Activated naive CD4-positive, alpha-beta T cell treated with anti-CD3 and anti-CD28 coated beads for 36 hours (primary cell): ENCODE measurements around the gene HAUS8. TPM values are rescaled to one million over a fixed set of nuclear protein-coding genes. Genes with fewer than 3 reads are reported as not detected.

Experiments
- CTCF ChIA-PET: fragments of 350-600 bp; sonication (Branson Sonifier 250); formaldehyde crosslinking; loops from one replicate; lab custom pipeline; 2021; ENCODE audit warnings: antibody characterized with exemption; lab: Charles Lee
- DNase-seq: peaks from one replicate; pipeline ENCODE4 v3.0.0-alpha.2; 2020
- H3K27ac Mint-ChIP-seq: one replicate; pipeline ENCODE4 v1.8.0; 2021; ENCODE audit warnings: mild to moderate bottlenecking, mixed read lengths
- H3K27me3 Mint-ChIP-seq: one replicate; pipeline ENCODE4 v1.8.0; 2021; ENCODE audit warnings: low read depth, mixed read lengths
- H3K36me3 Mint-ChIP-seq: one replicate; pipeline ENCODE4 v1.8.0; 2021; ENCODE audit warnings: low read depth, mixed read lengths
- H3K4me1 Mint-ChIP-seq: one replicate; pipeline ENCODE4 v1.8.0; 2021; ENCODE audit warnings: low read depth, mixed read lengths
- H3K4me3 Mint-ChIP-seq: one replicate; pipeline ENCODE4 v1.8.0; 2021; ENCODE audit warnings: mild to moderate bottlenecking, moderate library complexity, mixed read lengths
- H3K9me3 Mint-ChIP-seq: one replicate; pipeline ENCODE4 v1.8.0; 2021; ENCODE audit warnings: mixed read lengths
- intact Hi-C: fragments of 100-400 bp; cut with micrococcal nuclease; formaldehyde crosslinking; loops from one replicate; pipeline ENCODE4 v1.15.1; 2023
- total RNA-seq, 2 experiments: library from RNA; stranded (reverse); gene quantifications; one replicate each; pipeline ENCODE4 v1.2.3, GENCODE V29; 2021

The HAUS8 gene
- total RNA-seq, 2 experiments from 2014 or later = 47.3 to 48.8 TPM

DNA sequence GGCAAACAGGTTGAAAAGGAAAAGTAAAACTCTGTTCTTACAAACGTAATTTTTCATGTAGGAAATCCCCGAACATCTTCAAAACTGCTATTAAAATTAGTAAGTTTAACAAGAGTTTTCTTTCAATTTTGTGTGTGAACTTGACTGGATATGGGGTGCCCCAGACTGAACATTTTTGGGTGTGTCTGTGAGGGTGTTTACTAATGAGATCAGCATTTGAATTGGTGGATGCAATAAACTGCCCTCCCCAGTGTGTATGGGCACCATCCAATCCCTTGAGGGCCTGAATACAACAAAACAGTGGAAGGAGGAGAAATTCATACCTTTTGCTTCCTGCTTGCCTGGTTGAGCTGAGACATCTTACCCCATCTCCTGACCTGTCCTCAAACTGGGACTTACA is 11.8 kb downstream of the HAUS8 start:
- peaks cover 42% of the 10 kb centered on the region for H3K4me1 Mint-ChIP-seq
- no peak overlapping the region for H3K4me3 Mint-ChIP-seq
- CTCF ChIA-PET = interaction anchor here (0.7 kb wide), 1 partner anchor 192 kb away, joined by 3 read pairs; no protein-coding TSS in a partner anchor
- H3K27me3 Mint-ChIP-seq = no peaks in the 10 kb centered on the region
- no peak overlapping the region for H3K27ac Mint-ChIP-seq
- DNase-seq = no peak
- peaks cover 52% of the 10 kb centered on the region for H3K36me3 Mint-ChIP-seq
- no peaks in the 10 kb centered on the region for H3K9me3 Mint-ChIP-seq
- intact Hi-C loops = no loop called here

- no peaks in the 10 kb centered on the region for H3K9me3 Mint-ChIP-seq
- intact Hi-C loops = no loop called here
Measured at GRCh38 chr19:17061691-17062090, 13.6 kb downstream of the HAUS8 start.

DNA sequence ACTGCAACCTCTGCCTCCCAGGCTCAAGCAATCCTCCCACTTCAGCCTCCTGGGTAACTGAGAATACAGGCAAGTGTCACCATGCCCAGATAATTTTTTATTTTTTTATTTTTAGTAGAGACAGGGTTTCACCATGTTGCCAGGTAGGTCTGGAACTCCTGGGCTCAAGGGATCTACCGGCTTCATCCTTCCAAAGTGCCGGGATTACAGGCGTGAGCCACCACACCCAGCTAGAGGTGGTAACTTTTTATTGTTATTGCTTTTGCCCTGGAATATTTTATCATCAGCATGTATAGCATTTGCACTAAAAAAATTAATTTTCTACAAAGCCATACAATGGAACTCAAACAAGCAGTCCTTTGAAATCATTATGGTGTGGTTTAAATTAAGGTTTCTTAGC is 14.0 kb downstream of the HAUS8 start:
- Mint-ChIP-seq H3K36me3 (peaks cover 49% of the 10 kb centered on the region), H3K27ac (no peak overlapping the region)

More at GRCh38 chr19:17061691-17062090, 13.6 kb downstream of the HAUS8 start:
- H3K36me3 Mint-ChIP-seq = peaks cover 51% of the 10 kb centered on the region
- H3K27me3 Mint-ChIP-seq = no peaks in the 10 kb centered on the region
- H3K4me1 Mint-ChIP-seq = peaks cover 36% of the 10 kb centered on the region
- no peak for DNase-seq
- no peak overlapping the region for H3K4me3 Mint-ChIP-seq
- CTCF ChIA-PET = no interaction called here
- no peak overlapping the region for H3K27ac Mint-ChIP-seq

DNA sequence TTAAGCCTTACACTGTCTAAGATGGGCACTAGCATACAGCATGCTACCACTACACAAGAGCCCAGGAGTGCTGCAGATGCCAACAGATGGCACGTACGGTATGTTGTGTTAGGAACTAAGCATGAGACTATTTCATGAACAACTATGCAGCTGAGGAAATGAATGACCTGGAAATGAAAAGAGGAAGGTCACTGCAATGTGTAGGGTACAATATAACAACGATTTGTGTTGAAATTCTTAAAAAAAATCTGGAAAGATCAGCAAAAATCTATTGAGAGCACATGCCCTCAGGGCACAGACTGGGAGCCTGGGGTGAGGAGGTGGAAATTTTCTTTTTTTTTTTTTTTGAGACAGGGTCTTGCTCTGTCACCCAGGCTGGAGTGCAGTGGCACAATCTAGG is 14.4 kb downstream of the HAUS8 start:
- no peak for DNase-seq
- intact Hi-C loops = no loop called here
- Mint-ChIP-seq H3K4me3 (no peak overlapping the region), H3K36me3 (peaks cover 50% of the 10 kb centered on the region), H3K27me3 (no peaks in the 10 kb centered on the region), H3K9me3 (no peaks in the 10 kb centered on the region), H3K27ac (no peak overlapping the region), H3K4me1 (peaks cover 27% of the 10 kb centered on the region)
- CTCF ChIA-PET = interaction anchor here (0.6 kb wide), 1 partner anchor 12 kb away, joined by 3 read pairs; no protein-coding TSS in a partner anchor

More for the DNA sequence above, 14.0 kb downstream of the HAUS8 start:
- Mint-ChIP-seq H3K9me3 (no peaks in the 10 kb centered on the region), H3K4me1 (peaks cover 31% of the 10 kb centered on the region), H3K27me3 (no peaks in the 10 kb centered on the region), H3K4me3 (no peak overlapping the region)
- DNase-seq = no peak
- CTCF ChIA-PET = interaction anchor here (0.6 kb wide), 1 partner anchor 13 kb away, joined by 3 read pairs; no protein-coding TSS in a partner anchor
- intact Hi-C loops = no loop called here

- H3K27me3 Mint-ChIP-seq = no peaks in the 10 kb centered on the region
- no peak for DNase-seq
- intact Hi-C loops = no loop called here
- peaks cover 5% of the 10 kb centered on the region for H3K4me1 Mint-ChIP-seq
- H3K9me3 Mint-ChIP-seq = no peaks in the 10 kb centered on the region
- H3K27ac Mint-ChIP-seq = no peak overlapping the region
- H3K4me3 Mint-ChIP-seq = no peak overlapping the region
- CTCF ChIA-PET = no interaction called here
- peaks cover 41% of the 10 kb centered on the region for H3K36me3 Mint-ChIP-seq
Measured at GRCh38 chr19:17058236-17058635, 17.0 kb downstream of the HAUS8 start.

DNA sequence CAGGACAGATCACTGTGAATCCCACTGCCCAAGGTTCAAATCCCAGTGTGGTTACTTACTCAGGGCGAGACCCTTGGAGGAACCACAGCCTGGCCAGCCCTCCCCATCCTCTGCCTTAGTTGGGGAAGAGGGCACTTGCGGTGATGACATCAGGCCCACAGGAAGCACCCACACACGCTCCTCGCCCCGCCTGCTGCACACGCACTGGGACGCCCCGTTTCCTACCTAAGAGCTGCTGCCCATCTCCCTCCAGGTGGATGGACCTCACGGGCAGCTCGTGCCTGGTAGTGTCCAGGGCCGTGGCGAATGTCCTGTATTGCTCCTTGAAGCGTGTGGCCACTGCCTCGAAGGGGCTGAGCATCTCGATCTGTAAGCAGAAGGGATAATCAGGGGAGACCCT is 19.6 kb downstream of the HAUS8 start:
- Mint-ChIP-seq H3K9me3 (no peaks in the 10 kb centered on the region), H3K4me1 (no peaks in the 10 kb centered on the region), H3K36me3 (peaks cover 43% of the 10 kb centered on the region), H3K4me3 (no peak overlapping the region), H3K27ac (no peak overlapping the region), H3K27me3 (no peaks in the 10 kb centered on the region)
- no peak for DNase-seq
- CTCF ChIA-PET = no interaction called here
- intact Hi-C loops = no loop called here

- Mint-ChIP-seq H3K36me3 (peaks cover 47% of the 10 kb centered on the region), H3K9me3 (no peaks in the 10 kb centered on the region), H3K4me3 (no peak overlapping the region), H3K27ac (no peak overlapping the region), H3K4me1 (no peaks in the 10 kb centered on the region), H3K27me3 (no peaks in the 10 kb centered on the region)
- CTCF ChIA-PET = interaction anchor here (0.6 to 0.7 kb wide), 3 partner anchors 148 to 304 kb away, joined by 3 to 4 read pairs (median 3); no protein-coding TSS in a partner anchor
- no peak for DNase-seq
- intact Hi-C loops = loop anchor here (5.0 kb wide), 1 partner anchor 277 kb away; no protein-coding TSS in a partner anchor
Measured at GRCh38 chr19:17054746-17055145, 20.5 kb downstream of the HAUS8 start.

DNA sequence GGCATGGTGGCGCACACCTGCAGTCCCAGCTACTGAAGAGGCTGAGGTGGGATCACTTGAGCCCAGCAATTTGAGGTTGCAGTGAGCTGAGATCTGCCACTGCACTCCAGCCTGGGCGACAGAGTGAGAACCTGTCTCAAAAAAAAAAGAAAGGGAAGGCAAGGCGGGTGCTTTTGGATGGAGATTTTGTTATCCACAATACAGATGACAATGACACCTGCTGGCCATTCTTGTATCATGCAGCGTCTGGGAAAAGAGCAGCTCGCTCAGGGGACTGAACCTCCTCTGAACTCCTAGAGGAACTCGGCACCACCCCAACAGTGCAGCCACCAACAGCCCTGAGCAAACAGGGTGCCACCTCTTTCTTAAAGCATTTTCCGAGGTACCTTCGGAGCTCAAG is 22.8 kb downstream of the HAUS8 start:
- peak; percentile 45 for DNase-seq
- H3K4me1 Mint-ChIP-seq = no peaks in the 10 kb centered on the region
- H3K36me3 Mint-ChIP-seq = peaks cover 33% of the 10 kb centered on the region
- no peaks in the 10 kb centered on the region for H3K27me3 Mint-ChIP-seq
- no peak overlapping the region for H3K27ac Mint-ChIP-seq
- no peak overlapping the region for H3K4me3 Mint-ChIP-seq
- intact Hi-C loops = loop anchor here (5.0 kb wide), 1 partner anchor 275 kb away; no protein-coding TSS in a partner anchor
- CTCF ChIA-PET = interaction anchor here (0.6 to 1.4 kb wide), 7 partner anchors 13 to 339 kb away, joined by 3 to 5 read pairs (median 3); no protein-coding TSS in a partner anchor
- H3K9me3 Mint-ChIP-seq = no peaks in the 10 kb centered on the region

- Mint-ChIP-seq H3K36me3 (peaks cover 25% of the 10 kb centered on the region), H3K27ac (no peak overlapping the region)
Measured at GRCh38 chr19:17049711-17050280, 25.5 kb downstream of the HAUS8 start.

DNA sequence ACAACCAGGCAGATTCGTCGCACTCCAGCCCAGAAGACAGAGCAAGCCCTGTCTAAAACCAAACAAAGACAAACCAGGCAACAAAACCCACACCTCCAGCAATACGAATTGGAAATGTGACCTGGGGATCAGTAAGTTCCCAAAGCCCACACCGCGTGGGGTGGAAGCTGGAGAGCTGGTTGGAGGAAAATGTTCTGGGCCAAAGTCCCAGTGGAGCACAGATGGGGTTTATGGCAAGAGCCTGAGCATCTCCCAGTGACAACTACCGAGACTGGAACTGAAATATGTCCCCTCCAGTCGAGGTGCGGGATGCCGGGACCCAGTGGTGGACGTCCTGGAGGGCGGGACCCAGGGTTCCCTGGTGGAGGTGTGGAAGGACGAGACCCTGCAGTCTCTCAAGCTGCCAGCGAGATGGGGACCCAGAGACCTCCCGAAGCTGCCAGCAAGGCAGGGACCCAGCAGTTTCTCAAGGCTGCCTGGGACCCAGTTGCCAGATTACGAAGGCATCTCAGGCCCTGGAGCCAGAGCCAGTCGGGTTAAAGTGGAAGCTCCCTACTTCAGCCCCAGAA is 26.3 kb downstream of the HAUS8 start:
- peaks cover 23% of the 10 kb centered on the region for H3K36me3 Mint-ChIP-seq
- intact Hi-C loops = no loop called here
- CTCF ChIA-PET = interaction anchor here (0.6 kb wide), 1 partner anchor 12 kb away, joined by 3 read pairs; no protein-coding TSS in a partner anchor
- H3K9me3 Mint-ChIP-seq = no peaks in the 10 kb centered on the region
- DNase-seq = no peak
- H3K27me3 Mint-ChIP-seq = no peaks in the 10 kb centered on the region
- H3K4me3 Mint-ChIP-seq = no peak overlapping the region
- H3K4me1 Mint-ChIP-seq = no peaks in the 10 kb centered on the region
- H3K27ac Mint-ChIP-seq = no peak overlapping the region

More at GRCh38 chr19:17049711-17050280, 25.5 kb downstream of the HAUS8 start:
- Mint-ChIP-seq H3K4me1 (no peaks in the 10 kb centered on the region), H3K9me3 (no peaks in the 10 kb centered on the region), H3K27me3 (no peaks in the 10 kb centered on the region), H3K4me3 (no peak overlapping the region)
- no peak for DNase-seq
- CTCF ChIA-PET = no interaction called here
- intact Hi-C loops = loop anchor here (5.0 kb wide), 1 partner anchor 272 kb away; no protein-coding TSS in a partner anchor

DNA sequence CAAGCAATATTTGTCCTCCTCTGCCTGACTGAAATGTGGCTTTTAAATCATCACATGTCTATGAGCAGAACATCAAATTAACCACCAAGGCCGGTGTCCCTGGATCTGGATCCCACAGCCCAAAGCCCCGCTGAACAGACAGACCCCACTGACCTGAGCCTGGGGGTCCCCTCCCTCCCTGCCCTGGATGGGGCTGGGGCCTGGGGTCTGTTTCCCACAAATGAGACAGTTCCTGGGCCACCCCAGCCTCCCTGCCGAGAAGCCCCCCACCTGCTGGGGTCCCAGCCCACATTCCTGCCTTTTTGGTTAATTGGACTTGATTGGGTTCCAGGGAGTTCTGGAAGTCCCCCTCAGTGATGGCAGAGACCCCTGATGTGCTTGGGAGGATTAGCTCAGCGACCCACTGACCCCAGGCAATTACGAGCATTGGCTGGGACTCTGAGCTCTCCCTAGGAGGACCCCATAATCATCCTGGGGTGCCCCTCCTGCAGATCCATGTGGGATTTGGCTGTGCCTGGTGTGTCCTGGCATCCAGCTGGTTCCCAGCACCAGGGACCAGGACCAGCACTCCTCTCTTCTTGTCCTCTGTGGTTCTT is 29.2 kb downstream of the HAUS8 start:
- Mint-ChIP-seq H3K36me3 (peaks cover 10% of the 10 kb centered on the region), H3K4me1 (no peaks in the 10 kb centered on the region), H3K27me3 (no peaks in the 10 kb centered on the region), H3K9me3 (no peaks in the 10 kb centered on the region), H3K4me3 (no peak overlapping the region), H3K27ac (no peak overlapping the region)
- CTCF ChIA-PET = no interaction called here
- DNase-seq = no peak
- intact Hi-C loops = no loop called here

GRCh38 chr19:17043744-17044143 is 31.5 kb downstream of the HAUS8 start:
- no peak overlapping the region for H3K27ac Mint-ChIP-seq
- H3K4me1 Mint-ChIP-seq = no peaks in the 10 kb centered on the region
- H3K27me3 Mint-ChIP-seq = peaks cover 3% of the 10 kb centered on the region
- CTCF ChIA-PET = interaction anchor here (0.5 to 0.6 kb wide), 2 partner anchors 242 to 297 kb away, joined by 3 read pairs; no protein-coding TSS in a partner anchor
- H3K4me3 Mint-ChIP-seq = no peak overlapping the region
- no peaks in the 10 kb centered on the region for H3K36me3 Mint-ChIP-seq
- intact Hi-C loops = no loop called here
- H3K9me3 Mint-ChIP-seq = no peaks in the 10 kb centered on the region
- DNase-seq = no peak
